K562 (cell line): ENCODE measurements around the gene PLCB4. TPM values are rescaled to one million over a fixed set of nuclear protein-coding genes. Genes with fewer than 3 reads are reported as not detected.

Source experiments
- ATAC-seq: fragments of 200-7000 bp; cut with Tn5 transposase; 3 replicates; pipeline ENCODE4 v1.9.1; 2020; ENCODE audit warnings: moderate library complexity
- BruUV-seq: library from RNA; stranded (reverse); fragments of 400-500 nt; replicated peaks from 2 replicates; lab custom pipeline; 2021; lab: Mats Ljungman, UMichigan
- CTCF ChIA-PET: fragments of 300-600 bp; formaldehyde crosslinking; extraction: SDS; loops from one replicate; lab custom pipeline; 2021; ENCODE audit warnings: low intra/inter-chr PET ratio; lab: Yijun Ruan, JAX
- POLR2A ChIA-PET: fragments of 300-600, 350-650 bp; sonication (Branson Sonifier 250); formaldehyde crosslinking; extraction: SDS; loops from one replicate; lab custom pipeline; 2021; ENCODE audit warnings: antibody characterized with exemption, inconsistent platforms; lab: Yijun Ruan, JAX
- DNase-seq, 4 experiments: peaks; one replicate each; pipeline versions ENCODE4 v3.0.0 to v3.0.0-alpha.2; 2011 to 2018; ENCODE audit warnings: low spot score in 3 of 4, mixed read lengths in 3 of 4; ENCODE audit errors: extremely low read depth in 1 of 4
- FAIRE-seq: peaks from 2 replicates; lab custom pipeline; 2011; peaks lifted over from hg19 to GRCh38; lab: Jason Lieb, UNC
- H2AFZ ChIP-seq: 2 replicates; pipeline ENCODE4 v1.6.0; 2011; ENCODE audit warnings: low read depth, low read length, control low read depth, inconsistent platforms
- H3K27ac ChIP-seq: fragments of 200-600 bp; 3 replicates; pipeline ENCODE4 v1.8.0; 2011; ENCODE audit warnings: low read depth, mild to moderate bottlenecking, control low read depth, inconsistent platforms, low read length, moderate library complexity, mixed read lengths; ENCODE audit errors: extremely low read depth
- H3K27me3 ChIP-seq, 2 experiments: fragments of 300-600 bp in 1 of 2; 2 replicates in 1 of 2; 3 replicates in 1 of 2; pipeline versions ENCODE4 v1.6.0 to v1.8.0; 2011; ENCODE audit warnings: inconsistent platforms in 2 of 2, low read length in 2 of 2, mild to moderate bottlenecking in 1 of 2, mixed read lengths in 1 of 2, moderate library complexity in 1 of 2; ENCODE audit not compliant: control insufficient read depth in 2 of 2, insufficient read depth in 2 of 2
- H3K36me3 ChIP-seq: fragments of 300-600 bp; 3 replicates; pipeline ENCODE4 v1.8.0; 2011; ENCODE audit warnings: mild to moderate bottlenecking, low read length, inconsistent platforms; ENCODE audit not compliant: control insufficient read depth, insufficient read depth
- H3K4me1 ChIP-seq, 2 experiments: fragments of 200-600 bp in 1 of 2; replicated peaks in 1 of 2; 2 replicates in 1 of 2; 3 replicates in 1 of 2; pipeline versions ENCODE4 v1.5.1 to v1.8.0; 2011; ENCODE audit warnings: inconsistent platforms in 2 of 2, low read length in 2 of 2, mild to moderate bottlenecking in 1 of 2, mixed read lengths in 1 of 2, moderate library complexity in 1 of 2; ENCODE audit not compliant: control insufficient read depth in 2 of 2, insufficient read depth in 2 of 2
- H3K4me2 ChIP-seq: 2 replicates; pipeline ENCODE4 v1.6.1; 2011; ENCODE audit warnings: low read length, control low read depth, inconsistent platforms, mixed read lengths; ENCODE audit not compliant: insufficient read depth
- H3K4me3 ChIP-seq: fragments of 200-600 bp; sonication (generic), shearing (Covaris generic); 2 replicates; pipeline ENCODE4 v1.5.1; 2016; ENCODE audit warnings: control low read depth, inconsistent platforms
- H3K79me2 ChIP-seq: fragments of 200-600 bp; 3 replicates; pipeline ENCODE4 v1.8.0; 2011; ENCODE audit warnings: low read length, inconsistent platforms; ENCODE audit not compliant: control insufficient read depth, insufficient read depth
- H3K9ac ChIP-seq, 2 experiments: 2 replicates each; pipeline versions ENCODE4 v1.6.0 to v1.6.1; 2011; ENCODE audit warnings: low read depth in 2 of 2, low read length in 2 of 2, control low read depth in 1 of 2, inconsistent platforms in 1 of 2, mild to moderate bottlenecking in 1 of 2, mixed read lengths in 1 of 2; ENCODE audit not compliant: insufficient read depth in 1 of 2
- H3K9me1 ChIP-seq: one replicate; pipeline ENCODE4 v1.6.0; 2011; ENCODE audit warnings: inconsistent platforms, mild to moderate bottlenecking, low read length, moderate library complexity; ENCODE audit not compliant: control insufficient read depth, insufficient read depth
- H3K9me3 ChIP-seq: replicated peaks from 2 replicates; pipeline ENCODE4 v1.5.1; 2011; ENCODE audit warnings: low read depth, low read length, inconsistent platforms; ENCODE audit not compliant: control insufficient read depth, insufficient read depth
- H4K20me1 ChIP-seq: replicated peaks from 2 replicates; pipeline ENCODE4 v1.6.1; 2011; ENCODE audit warnings: low read length, inconsistent platforms, mixed read lengths; ENCODE audit not compliant: control insufficient read depth, insufficient read depth
- BRF1 ChIP-seq: IDR thresholded peaks from 3 replicates; pipeline ENCODE4 v1.6.1; 2011; ENCODE audit warnings: borderline replicate concordance, mild to moderate bottlenecking; ENCODE audit not compliant: insufficient read length; ENCODE audit errors: extremely low read depth
- CHD4 ChIP-seq: fragments of 200-600 bp; sonication (generic); IDR thresholded peaks from 3 replicates; pipeline ENCODE4 v1.6.1; 2012; ENCODE audit warnings: low read depth, mild to moderate bottlenecking, mixed read lengths, low read length, inconsistent platforms; ENCODE audit not compliant: insufficient read depth, insufficient replicate concordance, poor library complexity, severe bottlenecking
- MEIS2 ChIP-seq: fragments of 450-650 bp; IDR thresholded peaks from 2 replicates; pipeline ENCODE4 v1.6.1; 2014; ENCODE audit warnings: mild to moderate bottlenecking; ENCODE audit not compliant: partially characterized antibody
- PKNOX1 ChIP-seq: fragments of 450-650 bp; IDR thresholded peaks from 2 replicates; pipeline ENCODE4 v1.6.1; 2016
- WGBS: fragments of 100-300 bp; shearing (Covaris generic); methylation state at CpG from one replicate; pipeline ENCODE4 v1.1.6; 2016; ENCODE audit warnings: low coverage, mixed read lengths; ENCODE audit not compliant: insufficient coverage; ENCODE audit errors: missing lambda C conversion rate; 5-methylcytosine and 5-hydroxymethylcytosine counted together
- in situ Hi-C: fragments of 300-500 bp; cut with MboI; formaldehyde crosslinking; loops from 4 replicates; pipeline ENCODE4 v1.15.0; 2018; ENCODE audit warnings: inconsistent platforms, mixed read lengths
- intact Hi-C: fragments of 100-400 bp; cut with micrococcal nuclease; formaldehyde crosslinking; loops from 2 replicates; pipeline ENCODE4 v1.14.2; 2022
- polyA plus RNA-seq, 8 experiments: library from polyadenylated mRNA; depleted of rRNA in 4 of 8; stranded (reverse) in 5 of 8; unstranded in 3 of 8; fragments of >200 nt; fragmentation: Nextera tagmentation in 2 of 8; fragmentation: Illumina TruSeq in 1 of 8; extraction: Ambion mirVana in 2 of 8; extraction: Trizol in 1 of 8; gene quantifications; 2 replicates each; pipeline versions ENCODE4 v1.2.1 to v1.2.3, GENCODE V29; 2011 to 2014; ENCODE audit warnings: inconsistent platforms in 1 of 8, missing spikeins in 1 of 8
- total RNA-seq, 7 experiments: library from RNA; depleted of rRNA in 6 of 7; stranded (reverse); fragments of >200 nt in 6 of 7; fragmentation: Illumina TruSeq in 2 of 7; extraction: Trizol in 2 of 7; gene quantifications; 2 replicates each; pipeline versions ENCODE4 v1.2.1 to v1.2.3, GENCODE V29; 2011 to 2021; ENCODE audit warnings: low replicate concordance in 1 of 7

PLCB4 gene
- total and polyA plus RNA-seq, 9 of the 15 experiments (the other 6 are each of a cell fraction or from before 2014, with no cell fraction given): 0.20 to 2.9 (median 0.52) TPM

- no peak for TF ChIP-seq CHD4
Observed at GRCh38 chr20:9200196-9200595, 131.3 kb downstream of the PLCB4 start (continued).

- H3K4me3 ChIP-seq: no peak overlapping the region
- no peak overlapping the region for H3K9ac ChIP-seq
- no TSS peak for BruUV-seq
- ATAC-seq (no peak), DNase-seq (peak in 1 of 4 experiments; percentile 11), FAIRE-seq (no peak)
- H3K9me3 ChIP-seq: no peaks in the 10 kb centered on the region
- H3K27ac ChIP-seq: no peak overlapping the region
- no peaks in the 10 kb centered on the region for H3K27me3 ChIP-seq
- H2AFZ ChIP-seq: no peak overlapping the region
- no peaks in the 10 kb centered on the region for H3K79me2 ChIP-seq
- TF ChIP-seq PKNOX1 (peak; percentile 60), MEIS2 (peak; percentile 7), BRF1 (no peak)
- CTCF ChIA-PET: no interaction called here
- no peak overlapping the region for H3K4me2 ChIP-seq
- POLR2A ChIA-PET: no interaction called here
- no peaks in the 10 kb centered on the region for H4K20me1 ChIP-seq
- 13% methylated on average over 1 of the region's 1 CpG for WGBS
- no peaks in the 10 kb centered on the region for H3K36me3 ChIP-seq
- intact Hi-C loops (no loop called here), in situ Hi-C loops (no loop called here)
- no peaks in the 10 kb centered on the region; a peak in 1 of 5 replicates for H3K4me1 ChIP-seq
- H3K9me1 ChIP-seq: no peaks in the 10 kb centered on the region
Observed at GRCh38 chr20:9200620-9201019, 131.7 kb downstream of the PLCB4 start.
